ENCODE measurements around the gene SLK. TPM values are rescaled to one million over a fixed set of nuclear protein-coding genes. Genes with fewer than 3 reads are reported as not detected.

Gene SLK
- total RNA-seq, 2 experiments from 2014 or later = 19.4 to 19.9 TPM

DNA sequence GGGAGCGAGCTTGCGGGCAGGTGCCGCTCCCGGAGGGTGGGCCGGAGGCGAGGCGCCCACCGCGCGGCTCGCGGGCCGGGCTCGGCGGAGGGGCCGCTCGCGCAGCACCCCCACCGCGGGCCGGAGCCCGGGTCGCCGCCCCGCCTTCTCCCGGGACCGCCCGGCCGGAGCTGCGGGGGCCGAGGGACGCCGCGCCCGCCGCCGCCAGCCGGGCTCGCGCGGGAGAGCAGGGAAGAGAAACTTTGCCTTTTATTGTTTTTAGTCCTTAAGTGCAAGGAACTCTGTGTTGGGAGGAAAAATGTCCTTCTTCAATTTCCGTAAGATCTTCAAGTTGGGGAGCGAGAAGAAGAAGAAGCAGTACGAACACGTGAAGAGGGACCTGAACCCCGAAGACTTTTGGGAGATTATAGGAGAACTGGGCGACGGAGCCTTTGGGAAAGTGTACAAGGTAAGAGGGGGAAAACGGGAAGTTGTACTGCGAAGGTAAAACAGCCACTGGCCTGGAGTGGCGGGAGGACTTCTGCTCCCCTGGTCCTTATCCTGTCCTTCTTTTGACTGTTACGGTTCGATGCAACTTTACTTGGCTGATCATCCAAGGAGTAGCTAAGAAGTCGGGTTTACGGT lies 620 bp downstream of the SLK start:
- intact Hi-C loops (cut with micrococcal nuclease; ENCODE audit: unreplicated experiment) = loop anchor here (1.0 to 5.0 kb wide), 5 partner anchors 15 to 370 kb away; partner anchors contain the start of genes GSTO2, ITPRIP and STN1
- peaks cover 28% of the 10 kb centered on the region; the same call in 1 of the 2 replicates for H4K20me1 ChIP-seq (ENCODE audit: insufficient read depth, low read length)
- H2AFZ ChIP-seq (ENCODE audit: low read length) = peak overlapping the region; percentile 97
- no peak for TF ChIP-seq EZH2phosphoT487 (IDR thresholded peaks at IDR 0.05; ENCODE audit: borderline replicate concordance, low read depth, low read length)
- TF ChIP-seq, protein P1, sequence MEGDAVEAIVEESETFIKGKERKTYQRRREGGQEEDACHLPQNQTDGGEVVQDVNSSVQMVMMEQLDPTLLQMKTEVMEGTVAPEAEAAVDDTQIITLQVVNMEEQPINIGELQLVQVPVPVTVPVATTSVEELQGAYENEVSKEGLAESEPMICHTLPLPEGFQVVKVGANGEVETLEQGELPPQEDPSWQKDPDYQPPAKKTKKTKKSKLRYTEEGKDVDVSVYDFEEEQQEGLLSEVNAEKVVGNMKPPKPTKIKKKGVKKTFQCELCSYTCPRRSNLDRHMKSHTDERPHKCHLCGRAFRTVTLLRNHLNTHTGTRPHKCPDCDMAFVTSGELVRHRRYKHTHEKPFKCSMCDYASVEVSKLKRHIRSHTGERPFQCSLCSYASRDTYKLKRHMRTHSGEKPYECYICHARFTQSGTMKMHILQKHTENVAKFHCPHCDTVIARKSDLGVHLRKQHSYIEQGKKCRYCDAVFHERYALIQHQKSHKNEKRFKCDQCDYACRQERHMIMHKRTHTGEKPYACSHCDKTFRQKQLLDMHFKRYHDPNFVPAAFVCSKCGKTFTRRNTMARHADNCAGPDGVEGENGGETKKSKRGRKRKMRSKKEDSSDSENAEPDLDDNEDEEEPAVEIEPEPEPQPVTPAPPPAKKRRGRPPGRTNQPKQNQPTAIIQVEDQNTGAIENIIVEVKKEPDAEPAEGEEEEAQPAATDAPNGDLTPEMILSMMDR (conservative IDR thresholded peaks at IDR 0.05; ENCODE audit: low read length) = no peak
- peaks cover 30% of the 10 kb centered on the region for H3K4me1 ChIP-seq (ENCODE audit: insufficient read depth, low read length, poor library complexity, severe bottlenecking)
- H3K4me2 ChIP-seq (ENCODE audit: low read length) = peak overlapping the region; percentile 98
- no peaks in the 10 kb centered on the region for H3K9me3 ChIP-seq (ENCODE audit: low read length)
- H3K9me2 ChIP-seq (ENCODE audit: insufficient read depth, low read length) = no peaks in the 10 kb centered on the region
- H3K36me3 ChIP-seq (ENCODE audit: insufficient read depth, low read length) = no peaks in the 10 kb centered on the region
- POLR2A ChIA-PET = interaction anchor here (0.6 to 1.2 kb wide), 3 partner anchors 16 to 371 kb away, joined by 3 to 5 read pairs (median 4); partner anchors contain the start of genes ITPRIP and SFR1
- H3K27ac ChIP-seq (ENCODE audit: low read depth, low read length, poor library complexity, severe bottlenecking) = no peak overlapping the region
- CTCF ChIA-PET (ENCODE audit: unreplicated experiment) = no interaction called here
- peak overlapping the region; percentile 91 for H3K4me3 ChIP-seq (ENCODE audit: low read depth, low read length, poor library complexity, severe bottlenecking)
- DNase-seq (ENCODE audit: low spot score) = peak; percentile 36
- BruUV-seq (replicated peaks) = no TSS peak
- H3K79me2 ChIP-seq (ENCODE audit: insufficient read depth, low read depth, low read length) = peaks cover 37% of the 10 kb centered on the region

DNA sequence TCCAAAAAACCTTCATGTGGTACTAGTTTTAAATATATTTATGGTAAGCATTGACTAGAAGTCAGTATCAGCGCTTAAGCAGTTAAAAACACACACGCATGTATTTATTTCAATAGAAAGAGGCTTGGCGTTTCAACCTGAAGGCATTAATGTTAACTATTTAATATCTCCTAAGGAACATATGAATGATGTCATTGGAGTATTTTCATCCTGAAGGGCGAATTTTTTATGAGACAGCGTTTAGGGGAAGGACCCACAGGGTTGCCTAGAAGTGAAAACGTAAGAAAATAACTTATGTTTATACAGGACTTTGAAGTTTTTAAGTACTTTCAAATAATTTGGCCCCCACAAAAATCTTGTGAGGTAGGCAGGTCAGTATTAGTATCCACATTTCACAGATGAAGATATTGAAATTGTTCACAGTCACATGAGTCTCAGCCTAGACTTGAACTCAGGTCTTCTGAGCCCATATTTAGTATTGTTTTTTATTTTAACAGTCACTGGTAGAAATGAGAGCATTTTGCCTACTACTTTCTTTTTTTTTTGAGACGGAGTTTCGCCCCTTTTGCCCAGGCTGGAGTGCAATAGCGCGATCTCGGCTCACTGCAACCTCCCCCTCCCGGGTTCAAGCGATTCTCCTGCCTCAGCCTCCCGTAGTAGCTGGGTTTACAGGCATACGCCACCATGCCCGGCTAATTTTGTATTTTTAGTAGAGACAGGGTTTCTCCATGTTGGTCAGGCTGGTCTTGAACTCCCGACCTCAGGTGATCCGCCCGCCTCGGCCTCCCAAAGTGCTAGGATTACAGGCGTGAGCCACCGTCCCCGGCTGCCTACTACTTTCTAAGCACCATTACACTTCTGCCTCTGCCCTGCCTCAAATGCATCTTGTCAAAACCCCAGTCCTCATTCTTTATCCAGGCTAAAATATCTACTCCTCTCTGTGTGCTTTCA lies 1.8 kb downstream of the SLK start:
- H3K4me1 ChIP-seq (ENCODE audit: insufficient read depth, low read length, poor library complexity, severe bottlenecking) = peaks cover 30% of the 10 kb centered on the region

More for the DNA sequence above, 1.8 kb downstream of the SLK start:
- BruUV-seq (replicated peaks) = no TSS peak
- intact Hi-C loops (cut with micrococcal nuclease; ENCODE audit: unreplicated experiment) = loop anchor here (5.0 kb wide), 2 partner anchors 299 to 369 kb away; partner anchors contain the start of genes GSTO2 and ITPRIP
- H3K79me2 ChIP-seq (ENCODE audit: insufficient read depth, low read depth, low read length) = peaks cover 37% of the 10 kb centered on the region
- H3K9me2 ChIP-seq (ENCODE audit: insufficient read depth, low read length) = no peaks in the 10 kb centered on the region
- ChIA-PET CTCF (ENCODE audit: unreplicated experiment) (no interaction called here), POLR2A (interaction anchor here (0.6 to 2.0 kb wide), 7 partner anchors 10 to 369 kb away, joined by 3 to 5 read pairs (median 4); partner anchors contain the start of genes ITPRIP and SFR1)
- no peak overlapping the region for H3K27ac ChIP-seq (ENCODE audit: low read depth, low read length, poor library complexity, severe bottlenecking)
- no peaks in the 10 kb centered on the region for H3K9me3 ChIP-seq (ENCODE audit: low read length)
- H3K36me3 ChIP-seq (ENCODE audit: insufficient read depth, low read length) = no peaks in the 10 kb centered on the region
- H2AFZ ChIP-seq (ENCODE audit: low read length) = peak overlapping the region; percentile 70; the same call in 1 of the 2 replicates
- H4K20me1 ChIP-seq (ENCODE audit: insufficient read depth, low read length) = peaks cover 28% of the 10 kb centered on the region; the same call in 1 of the 2 replicates
- peak overlapping the region; percentile 98 for H3K4me2 ChIP-seq (ENCODE audit: low read length)
- TF ChIP-seq, protein P1 (conservative IDR thresholded peaks at IDR 0.05; ENCODE audit: low read length) = no peak
- no peak for TF ChIP-seq EZH2phosphoT487 (IDR thresholded peaks at IDR 0.05; ENCODE audit: borderline replicate concordance, low read depth, low read length)
- DNase-seq (ENCODE audit: low spot score) = peak; percentile 10
- peak overlapping the region; percentile 91 for H3K4me3 ChIP-seq (ENCODE audit: low read depth, low read length, poor library complexity, severe bottlenecking)
